ENCODE results near the gene MANBA.
A peak's percentile ranks its signal among the peaks of the same experiment; 100 is the strongest.

The MANBA gene

DNA sequence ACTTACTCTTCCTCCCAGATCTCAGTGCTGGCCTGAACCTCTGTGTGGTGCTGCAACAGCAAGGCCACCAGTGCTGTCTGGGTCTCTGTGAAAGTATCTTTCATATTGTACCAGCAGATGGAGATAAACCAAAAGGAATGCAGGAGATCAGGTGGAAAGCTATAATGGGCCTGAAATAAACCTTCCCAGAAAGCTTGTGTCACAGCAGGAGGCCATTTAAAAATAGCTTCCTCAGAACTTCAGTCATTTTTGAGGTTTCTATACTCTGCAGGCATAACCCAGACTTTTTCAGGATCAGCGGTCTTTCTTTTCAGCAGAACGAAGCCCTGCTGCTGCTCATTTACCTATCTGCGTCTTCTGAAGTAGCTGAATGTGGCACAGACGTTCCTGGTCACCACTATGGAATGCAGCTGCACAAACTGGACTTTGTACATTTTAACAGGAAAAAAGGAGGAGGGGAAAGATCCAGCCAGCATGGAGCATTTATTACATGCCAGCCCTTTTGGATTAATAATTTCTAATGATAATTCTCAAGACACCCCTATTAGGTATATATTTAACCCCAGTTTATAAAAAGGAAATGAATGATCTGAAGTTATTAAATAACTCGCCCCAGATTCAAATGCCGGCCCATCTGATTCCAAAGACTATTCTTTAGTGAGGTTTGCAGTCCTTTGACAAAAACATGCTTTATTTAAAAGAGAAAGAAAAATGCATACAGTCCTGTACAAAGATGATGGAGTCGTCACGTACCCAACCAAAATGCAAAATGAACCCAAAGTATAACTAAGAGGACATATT lies 139.9 kb downstream of the MANBA start (continued):
- TF ChIP-seq ZNF76 (tag by site-specific recombination; IDR thresholded peaks at IDR 0.05; ENCODE audit: borderline replicate concordance, low read depth) (0 out of 2 replicates have a peak, but pooled peaks have one; percentile 16), ZNF626 (tag by site-specific recombination; IDR thresholded peaks at IDR 0.05) (no peak), GLIS1 (tag by site-specific recombination; IDR thresholded peaks at IDR 0.05) (peak; percentile 41; the same call in 1 of the 2 replicates), ZNF707 (tag by site-specific recombination; IDR thresholded peaks at IDR 0.05) (no peak), SETDB1 (IDR thresholded peaks at IDR 0.05; ENCODE audit: insufficient read length, low read length) (no peak), ZBTB8A (tag by site-specific recombination; IDR thresholded peaks at IDR 0.05) (no peak), ZNF114 (tag by site-specific recombination; IDR thresholded peaks at IDR 0.05) (no peak), ZNF654 (tag by site-specific recombination; IDR thresholded peaks at IDR 0.05; ENCODE audit: low read depth) (peak; percentile 87), ZNF433 (tag by site-specific recombination; IDR thresholded peaks at IDR 0.05; ENCODE audit: low read depth) (no peak), ZBTB7A (tag by site-specific recombination; IDR thresholded peaks at IDR 0.05; ENCODE audit: low read depth) (no peak), ZNF571 (tag by site-specific recombination; IDR thresholded peaks at IDR 0.05) (no peak), IKZF3 (tag by site-specific recombination; IDR thresholded peaks at IDR 0.05) (peak; percentile 55; the same call in 1 of the 2 replicates), GFI1B (tag by site-specific recombination; IDR thresholded peaks at IDR 0.05) (no peak), ZNF610 (tag by site-specific recombination; IDR thresholded peaks at IDR 0.05; ENCODE audit: borderline replicate concordance) (no peak), ZNF843 (tag by site-specific recombination; IDR thresholded peaks at IDR 0.05) (no peak), ZNF37A (tag by site-specific recombination; IDR thresholded peaks at IDR 0.05) (no peak), ZNF660 (tag by site-specific recombination; IDR thresholded peaks at IDR 0.05) (0 out of 2 replicates have a peak, but pooled peaks have one; percentile 19), ZBTB20 (tag by site-specific recombination; IDR thresholded peaks at IDR 0.05) (no peak), MZF1 (tag by site-specific recombination; IDR thresholded peaks at IDR 0.05; ENCODE audit: borderline replicate concordance) (no peak), ZNF785 (tag by site-specific recombination; IDR thresholded peaks at IDR 0.05) (no peak), SCRT1 (tag by site-specific recombination; IDR thresholded peaks at IDR 0.05; ENCODE audit: borderline replicate concordance) (no peak), RBAK (tag by site-specific recombination; IDR thresholded peaks at IDR 0.05) (no peak), ZFP41 (tag by site-specific recombination; IDR thresholded peaks at IDR 0.05; ENCODE audit: borderline replicate concordance) (no peak), KLF7 (tag by site-specific recombination; IDR thresholded peaks at IDR 0.05; ENCODE audit: borderline replicate concordance) (no peak)
- TF ChIP-seq, protein P1, sequence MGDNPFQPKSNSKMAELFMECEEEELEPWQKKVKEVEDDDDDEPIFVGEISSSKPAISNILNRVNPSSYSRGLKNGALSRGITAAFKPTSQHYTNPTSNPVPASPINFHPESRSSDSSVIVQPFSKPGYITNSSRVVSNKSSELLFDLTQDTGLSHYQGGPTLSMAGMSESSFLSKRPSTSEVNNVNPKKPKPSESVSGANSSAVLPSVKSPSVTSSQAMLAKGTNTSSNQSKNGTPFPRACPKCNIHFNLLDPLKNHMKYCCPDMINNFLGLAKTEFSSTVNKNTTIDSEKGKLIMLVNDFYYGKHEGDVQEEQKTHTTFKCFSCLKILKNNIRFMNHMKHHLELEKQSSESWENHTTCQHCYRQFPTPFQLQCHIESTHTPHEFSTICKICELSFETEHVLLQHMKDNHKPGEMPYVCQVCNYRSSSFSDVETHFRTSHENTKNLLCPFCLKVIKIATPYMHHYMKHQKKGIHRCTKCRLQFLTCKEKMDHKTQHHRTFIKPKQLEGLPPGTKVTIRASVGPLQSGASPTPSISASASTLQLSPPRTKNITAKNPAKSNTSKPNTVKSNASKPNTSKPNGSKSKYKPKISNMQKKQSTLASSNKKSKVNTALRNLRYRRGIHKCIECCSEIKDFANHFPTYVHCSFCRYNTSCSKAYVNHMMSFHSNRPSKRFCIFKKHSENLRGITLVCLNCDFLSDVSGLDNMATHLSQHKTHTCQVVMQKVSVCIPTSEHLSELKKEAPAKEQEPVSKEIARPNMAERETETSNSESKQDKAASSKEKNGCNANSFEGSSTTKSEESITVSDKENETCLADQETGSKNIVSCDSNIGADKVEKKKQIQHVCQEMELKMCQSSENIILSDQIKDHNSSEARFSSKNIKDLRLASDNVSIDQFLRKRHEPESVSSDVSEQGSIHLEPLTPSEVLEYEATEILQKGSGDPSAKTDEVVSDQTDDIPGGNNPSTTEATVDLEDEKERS (tag by site-specific recombination; IDR thresholded peaks at IDR 0.05) = no peak
- TF ChIP-seq, protein P2, sequence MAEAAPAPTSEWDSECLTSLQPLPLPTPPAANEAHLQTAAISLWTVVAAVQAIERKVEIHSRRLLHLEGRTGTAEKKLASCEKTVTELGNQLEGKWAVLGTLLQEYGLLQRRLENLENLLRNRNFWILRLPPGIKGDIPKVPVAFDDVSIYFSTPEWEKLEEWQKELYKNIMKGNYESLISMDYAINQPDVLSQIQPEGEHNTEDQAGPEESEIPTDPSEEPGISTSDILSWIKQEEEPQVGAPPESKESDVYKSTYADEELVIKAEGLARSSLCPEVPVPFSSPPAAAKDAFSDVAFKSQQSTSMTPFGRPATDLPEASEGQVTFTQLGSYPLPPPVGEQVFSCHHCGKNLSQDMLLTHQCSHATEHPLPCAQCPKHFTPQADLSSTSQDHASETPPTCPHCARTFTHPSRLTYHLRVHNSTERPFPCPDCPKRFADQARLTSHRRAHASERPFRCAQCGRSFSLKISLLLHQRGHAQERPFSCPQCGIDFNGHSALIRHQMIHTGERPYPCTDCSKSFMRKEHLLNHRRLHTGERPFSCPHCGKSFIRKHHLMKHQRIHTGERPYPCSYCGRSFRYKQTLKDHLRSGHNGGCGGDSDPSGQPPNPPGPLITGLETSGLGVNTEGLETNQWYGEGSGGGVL (tag by site-specific recombination; IDR thresholded peaks at IDR 0.05) = no peak
- TF ChIP-seq, protein P3, sequence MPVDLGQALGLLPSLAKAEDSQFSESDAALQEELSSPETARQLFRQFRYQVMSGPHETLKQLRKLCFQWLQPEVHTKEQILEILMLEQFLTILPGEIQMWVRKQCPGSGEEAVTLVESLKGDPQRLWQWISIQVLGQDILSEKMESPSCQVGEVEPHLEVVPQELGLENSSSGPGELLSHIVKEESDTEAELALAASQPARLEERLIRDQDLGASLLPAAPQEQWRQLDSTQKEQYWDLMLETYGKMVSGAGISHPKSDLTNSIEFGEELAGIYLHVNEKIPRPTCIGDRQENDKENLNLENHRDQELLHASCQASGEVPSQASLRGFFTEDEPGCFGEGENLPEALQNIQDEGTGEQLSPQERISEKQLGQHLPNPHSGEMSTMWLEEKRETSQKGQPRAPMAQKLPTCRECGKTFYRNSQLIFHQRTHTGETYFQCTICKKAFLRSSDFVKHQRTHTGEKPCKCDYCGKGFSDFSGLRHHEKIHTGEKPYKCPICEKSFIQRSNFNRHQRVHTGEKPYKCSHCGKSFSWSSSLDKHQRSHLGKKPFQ (tag by site-specific recombination; IDR thresholded peaks at IDR 0.05) = no peak
- TF ChIP-seq, protein P4, sequence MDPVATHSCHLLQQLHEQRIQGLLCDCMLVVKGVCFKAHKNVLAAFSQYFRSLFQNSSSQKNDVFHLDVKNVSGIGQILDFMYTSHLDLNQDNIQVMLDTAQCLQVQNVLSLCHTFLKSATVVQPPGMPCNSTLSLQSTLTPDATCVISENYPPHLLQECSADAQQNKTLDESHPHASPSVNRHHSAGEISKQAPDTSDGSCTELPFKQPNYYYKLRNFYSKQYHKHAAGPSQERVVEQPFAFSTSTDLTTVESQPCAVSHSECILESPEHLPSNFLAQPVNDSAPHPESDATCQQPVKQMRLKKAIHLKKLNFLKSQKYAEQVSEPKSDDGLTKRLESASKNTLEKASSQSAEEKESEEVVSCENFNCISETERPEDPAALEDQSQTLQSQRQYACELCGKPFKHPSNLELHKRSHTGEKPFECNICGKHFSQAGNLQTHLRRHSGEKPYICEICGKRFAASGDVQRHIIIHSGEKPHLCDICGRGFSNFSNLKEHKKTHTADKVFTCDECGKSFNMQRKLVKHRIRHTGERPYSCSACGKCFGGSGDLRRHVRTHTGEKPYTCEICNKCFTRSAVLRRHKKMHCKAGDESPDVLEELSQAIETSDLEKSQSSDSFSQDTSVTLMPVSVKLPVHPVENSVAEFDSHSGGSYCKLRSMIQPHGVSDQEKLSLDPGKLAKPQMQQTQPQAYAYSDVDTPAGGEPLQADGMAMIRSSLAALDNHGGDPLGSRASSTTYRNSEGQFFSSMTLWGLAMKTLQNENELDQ (tag by site-specific recombination; IDR thresholded peaks at IDR 0.05; ENCODE audit: low read depth) = no peak
- TF ChIP-seq, protein P5, sequence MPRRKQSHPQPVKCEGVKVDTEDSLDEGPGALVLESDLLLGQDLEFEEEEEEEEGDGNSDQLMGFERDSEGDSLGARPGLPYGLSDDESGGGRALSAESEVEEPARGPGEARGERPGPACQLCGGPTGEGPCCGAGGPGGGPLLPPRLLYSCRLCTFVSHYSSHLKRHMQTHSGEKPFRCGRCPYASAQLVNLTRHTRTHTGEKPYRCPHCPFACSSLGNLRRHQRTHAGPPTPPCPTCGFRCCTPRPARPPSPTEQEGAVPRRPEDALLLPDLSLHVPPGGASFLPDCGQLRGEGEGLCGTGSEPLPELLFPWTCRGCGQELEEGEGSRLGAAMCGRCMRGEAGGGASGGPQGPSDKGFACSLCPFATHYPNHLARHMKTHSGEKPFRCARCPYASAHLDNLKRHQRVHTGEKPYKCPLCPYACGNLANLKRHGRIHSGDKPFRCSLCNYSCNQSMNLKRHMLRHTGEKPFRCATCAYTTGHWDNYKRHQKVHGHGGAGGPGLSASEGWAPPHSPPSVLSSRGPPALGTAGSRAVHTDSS (tag by site-specific recombination; IDR thresholded peaks at IDR 0.05) = no peak
